ENCODE measurements around the gene CTNNA3.
"Not testable (repeated sequence)": the region's sequence is repeated elsewhere in the genome, so short reads cannot be mapped to it uniquely, and the experiment has no call there.

The CTNNA3 gene

GRCh38 chr10:67386841-67387533 lies 309.0 kb downstream of the CTNNA3 start:
- not testable (repeated sequence) for H3K27ac ChIP-seq (ENCODE audit: low read depth in 2 of 2, low read length in 2 of 2); H3K4me3 ChIP-seq (ENCODE audit: low read length in 2 of 2); H3K36me3 ChIP-seq (ENCODE audit: control insufficient read depth in 2 of 2, insufficient read depth in 2 of 2, low read length in 2 of 2); H3K9me3 ChIP-seq (ENCODE audit: control insufficient read depth in 2 of 2, low read length in 2 of 2); H3K9ac ChIP-seq (ENCODE audit: low read depth in 1 of 2, low read length in 2 of 2); H3K27me3 ChIP-seq (ENCODE audit: control insufficient read depth in 2 of 2, insufficient read depth in 2 of 2, low read length in 2 of 2); H3K4me1 ChIP-seq (ENCODE audit: control insufficient read depth in 2 of 2, insufficient read depth in 2 of 2, low read length in 2 of 2)

- H3K9ac ChIP-seq (ENCODE audit: low read depth in 1 of 2, low read length in 2 of 2) = no peak overlapping the region
- H3K27me3 ChIP-seq (ENCODE audit: control insufficient read depth in 2 of 2, insufficient read depth in 2 of 2, low read length in 2 of 2) = no peaks in the 10 kb centered on the region
- no peak overlapping the region for H3K4me3 ChIP-seq (ENCODE audit: low read length in 2 of 2)
- H3K27ac ChIP-seq (ENCODE audit: low read depth in 2 of 2, low read length in 2 of 2) = no peak overlapping the region
- no peaks in the 10 kb centered on the region for H3K4me1 ChIP-seq (ENCODE audit: control insufficient read depth in 2 of 2, insufficient read depth in 2 of 2, low read length in 2 of 2)
- no peaks in the 10 kb centered on the region for H3K9me3 ChIP-seq (ENCODE audit: control insufficient read depth in 2 of 2, low read length in 2 of 2)
- no peaks in the 10 kb centered on the region for H3K36me3 ChIP-seq (ENCODE audit: control insufficient read depth in 2 of 2, insufficient read depth in 2 of 2, low read length in 2 of 2)
These were observed 309.7 kb downstream of the CTNNA3 start for GRCh38 chr10:67386260-67386659.

GRCh38 chr10:67385566-67385965 lies 310.4 kb downstream of the CTNNA3 start:
- no peak overlapping the region for H3K4me3 ChIP-seq (ENCODE audit: low read length in 2 of 2)

GRCh38 chr10:67385089-67385488 lies 310.9 kb downstream of the CTNNA3 start:
- Histone ChIP-seq H3K36me3 (ENCODE audit: control insufficient read depth in 2 of 2, insufficient read depth in 2 of 2, low read length in 2 of 2) (no peaks in the 10 kb centered on the region), H3K27me3 (ENCODE audit: control insufficient read depth in 2 of 2, insufficient read depth in 2 of 2, low read length in 2 of 2) (no peaks in the 10 kb centered on the region), H3K27ac (ENCODE audit: low read depth in 2 of 2, low read length in 2 of 2) (no peak overlapping the region), H3K9me3 (ENCODE audit: control insufficient read depth in 2 of 2, low read length in 2 of 2) (no peaks in the 10 kb centered on the region), H3K9ac (ENCODE audit: low read depth in 1 of 2, low read length in 2 of 2) (no peak overlapping the region), H3K4me1 (ENCODE audit: control insufficient read depth in 2 of 2, insufficient read depth in 2 of 2, low read length in 2 of 2) (no peaks in the 10 kb centered on the region), H3K4me3 (ENCODE audit: low read length in 2 of 2) (no peak overlapping the region)

More at GRCh38 chr10:67385566-67385965, 310.4 kb downstream of the CTNNA3 start:
- no peaks in the 10 kb centered on the region for H3K36me3 ChIP-seq (ENCODE audit: control insufficient read depth in 2 of 2, insufficient read depth in 2 of 2, low read length in 2 of 2)
- no peaks in the 10 kb centered on the region for H3K9me3 ChIP-seq (ENCODE audit: control insufficient read depth in 2 of 2, low read length in 2 of 2)
- H3K27me3 ChIP-seq (ENCODE audit: control insufficient read depth in 2 of 2, insufficient read depth in 2 of 2, low read length in 2 of 2) = no peaks in the 10 kb centered on the region
- H3K27ac ChIP-seq (ENCODE audit: low read depth in 2 of 2, low read length in 2 of 2) = no peak overlapping the region
- H3K9ac ChIP-seq (ENCODE audit: low read depth in 1 of 2, low read length in 2 of 2) = no peak overlapping the region
- no peaks in the 10 kb centered on the region for H3K4me1 ChIP-seq (ENCODE audit: control insufficient read depth in 2 of 2, insufficient read depth in 2 of 2, low read length in 2 of 2)

GRCh38 chr10:67331121-67331910 lies 364.7 kb downstream of the CTNNA3 start:
- Histone ChIP-seq H3K4me3 (ENCODE audit: low read length in 2 of 2) (no peak overlapping the region), H3K27ac (ENCODE audit: low read depth in 2 of 2, low read length in 2 of 2) (no peak overlapping the region), H3K36me3 (ENCODE audit: control insufficient read depth in 2 of 2, insufficient read depth in 2 of 2, low read length in 2 of 2) (no peaks in the 10 kb centered on the region), H3K4me1 (ENCODE audit: control insufficient read depth in 2 of 2, insufficient read depth in 2 of 2, low read length in 2 of 2) (no peaks in the 10 kb centered on the region), H3K9ac (ENCODE audit: low read depth in 1 of 2, low read length in 2 of 2) (no peak overlapping the region), H3K9me3 (ENCODE audit: control insufficient read depth in 2 of 2, low read length in 2 of 2) (no peaks in the 10 kb centered on the region), H3K27me3 (ENCODE audit: control insufficient read depth in 2 of 2, insufficient read depth in 2 of 2, low read length in 2 of 2) (no peaks in the 10 kb centered on the region)

GRCh38 chr10:67327626-67328535 lies 368.1 kb downstream of the CTNNA3 start:
- no peak overlapping the region for H3K9ac ChIP-seq (ENCODE audit: low read depth in 1 of 2, low read length in 2 of 2)
- H3K27ac ChIP-seq (ENCODE audit: low read depth in 2 of 2, low read length in 2 of 2) = no peak overlapping the region
- H3K27me3 ChIP-seq (ENCODE audit: control insufficient read depth in 2 of 2, insufficient read depth in 2 of 2, low read length in 2 of 2) = no peaks in the 10 kb centered on the region
- H3K9me3 ChIP-seq (ENCODE audit: control insufficient read depth in 2 of 2, low read length in 2 of 2) = no peaks in the 10 kb centered on the region
- no peaks in the 10 kb centered on the region for H3K36me3 ChIP-seq (ENCODE audit: control insufficient read depth in 2 of 2, insufficient read depth in 2 of 2, low read length in 2 of 2)
- no peaks in the 10 kb centered on the region for H3K4me1 ChIP-seq (ENCODE audit: control insufficient read depth in 2 of 2, insufficient read depth in 2 of 2, low read length in 2 of 2)
- no peak overlapping the region for H3K4me3 ChIP-seq (ENCODE audit: low read length in 2 of 2)

GRCh38 chr10:67319976-67320375 lies 376.0 kb downstream of the CTNNA3 start:
- no peaks in the 10 kb centered on the region for H3K9me3 ChIP-seq (ENCODE audit: control insufficient read depth in 2 of 2, low read length in 2 of 2)
- no peaks in the 10 kb centered on the region for H3K4me1 ChIP-seq (ENCODE audit: control insufficient read depth in 2 of 2, insufficient read depth in 2 of 2, low read length in 2 of 2)
- H3K4me3 ChIP-seq (ENCODE audit: low read length in 2 of 2) = no peak overlapping the region
- H3K27me3 ChIP-seq (ENCODE audit: control insufficient read depth in 2 of 2, insufficient read depth in 2 of 2, low read length in 2 of 2) = no peaks in the 10 kb centered on the region
- H3K36me3 ChIP-seq (ENCODE audit: control insufficient read depth in 2 of 2, insufficient read depth in 2 of 2, low read length in 2 of 2) = no peaks in the 10 kb centered on the region
- no peak overlapping the region for H3K9ac ChIP-seq (ENCODE audit: low read depth in 1 of 2, low read length in 2 of 2)
- no peak overlapping the region for H3K27ac ChIP-seq (ENCODE audit: low read depth in 2 of 2, low read length in 2 of 2)

- Histone ChIP-seq H3K27ac (ENCODE audit: low read depth in 2 of 2, low read length in 2 of 2) (no peak overlapping the region), H3K36me3 (ENCODE audit: control insufficient read depth in 2 of 2, insufficient read depth in 2 of 2, low read length in 2 of 2) (no peaks in the 10 kb centered on the region), H3K4me3 (ENCODE audit: low read length in 2 of 2) (no peak overlapping the region), H3K4me1 (ENCODE audit: control insufficient read depth in 2 of 2, insufficient read depth in 2 of 2, low read length in 2 of 2) (no peaks in the 10 kb centered on the region), H3K27me3 (ENCODE audit: control insufficient read depth in 2 of 2, insufficient read depth in 2 of 2, low read length in 2 of 2) (no peaks in the 10 kb centered on the region), H3K9ac (ENCODE audit: low read depth in 1 of 2, low read length in 2 of 2) (no peak overlapping the region), H3K9me3 (ENCODE audit: control insufficient read depth in 2 of 2, low read length in 2 of 2) (no peaks in the 10 kb centered on the region)
These were observed 387.1 kb downstream of the CTNNA3 start for GRCh38 chr10:67308912-67309311.

GRCh38 chr10:67306588-67307205 lies 389.3 kb downstream of the CTNNA3 start:
- Histone ChIP-seq H3K9me3 (ENCODE audit: control insufficient read depth in 2 of 2, low read length in 2 of 2) (no peaks in the 10 kb centered on the region), H3K4me1 (ENCODE audit: control insufficient read depth in 2 of 2, insufficient read depth in 2 of 2, low read length in 2 of 2) (no peaks in the 10 kb centered on the region), H3K9ac (ENCODE audit: low read depth in 1 of 2, low read length in 2 of 2) (no peak overlapping the region), H3K27ac (ENCODE audit: low read depth in 2 of 2, low read length in 2 of 2) (no peak overlapping the region), H3K27me3 (ENCODE audit: control insufficient read depth in 2 of 2, insufficient read depth in 2 of 2, low read length in 2 of 2) (no peaks in the 10 kb centered on the region), H3K36me3 (ENCODE audit: control insufficient read depth in 2 of 2, insufficient read depth in 2 of 2, low read length in 2 of 2) (no peaks in the 10 kb centered on the region), H3K4me3 (ENCODE audit: low read length in 2 of 2) (no peak overlapping the region)
